ENCODE measurements around the gene MBD3L3. TPM values are rescaled to one million over a fixed set of nuclear protein-coding genes. Genes with fewer than 3 reads are reported as not detected.
A peak's percentile ranks its signal among the peaks of the same experiment; 100 is the strongest.

Gene MBD3L3
- polyA plus RNA-seq, 2 of the 4 experiments (the other 2 are of a cell fraction), result not detected

- no peak for TF ChIP-seq CHD4 (IDR thresholded peaks at IDR 0.05; ENCODE audit: borderline replicate concordance)
Observed at GRCh38 chr19:7018828-7019227, 39.6 kb downstream of the MBD3L3 start (continued).

- H3K4me3 ChIP-seq, result no peak overlapping the region
- FAIRE-seq, result no peak
- TF ChIP-seq ZC3H11A (IDR thresholded peaks at IDR 0.05) (no peak), HOXB5 (CRISPR knock-in tag; IDR thresholded peaks at IDR 0.05) (no peak), ZSCAN20 (CRISPR knock-in tag; IDR thresholded peaks at IDR 0.05) (no peak), CHD2 (IDR thresholded peaks at IDR 0.05; ENCODE audit: low read length, partially characterized antibody) (no peak), RNF2 (IDR thresholded peaks at IDR 0.05; ENCODE audit: borderline replicate concordance, low read depth) (no peak), SREBF2 (IDR thresholded peaks at IDR 0.05) (no peak), FOXS1 (CRISPR knock-in tag; IDR thresholded peaks at IDR 0.05) (no peak), HDAC2 (IDR thresholded peaks at IDR 0.05) (no peak), GATA3 (IDR thresholded peaks at IDR 0.05; ENCODE audit: borderline replicate concordance) (no peak), PHF8 (IDR thresholded peaks at IDR 0.05; ENCODE audit: borderline replicate concordance, low read depth) (no peak), EP300 (IDR thresholded peaks at IDR 0.05) (no peak), TP53 (CRISPR knock-in tag; IDR thresholded peaks at IDR 0.05) (no peak), MAX (IDR thresholded peaks at IDR 0.05) (no peak), FOSB (CRISPR knock-in tag; IDR thresholded peaks at IDR 0.05) (no peak), CTCF (IDR thresholded peaks at IDR 0.05) (no peak), PBX3 (IDR thresholded peaks at IDR 0.05) (no peak), CBX8 (IDR thresholded peaks at IDR 0.05) (no peak), CEBPB (IDR thresholded peaks at IDR 0.05) (no peak), CBX2 (IDR thresholded peaks at IDR 0.05; ENCODE audit: borderline replicate concordance, low read depth) (no peak), USF2 (IDR thresholded peaks at IDR 0.05) (no peak)
- DNase-seq (ENCODE audit: low read depth in 1 of 2, low spot score in 1 of 2), result no peak
- no peak overlapping the region for H3K27ac ChIP-seq
- no peak for ATAC-seq
- POLR2A ChIA-PET, result no interaction called here
- no peaks in the 10 kb centered on the region for H3K4me1 ChIP-seq
- H3K4me2 ChIP-seq, result no peak overlapping the region
- H3K9me3 ChIP-seq, result no peaks in the 10 kb centered on the region; the same call in 2 of the 3 replicates
- 41% methylated on average over 4 of the region's 4 CpGs for WGBS (ENCODE audit: missing lambda C conversion rate)
- CTCF ChIA-PET, result interaction anchor here (1.4 kb wide), 1 partner anchor 9 kb away, joined by 4 read pairs; no protein-coding TSS in a partner anchor
Observed at GRCh38 chr19:7013678-7014077, 44.8 kb downstream of the MBD3L3 start.

GRCh38 chr19:7010722-7011593 lies 47.5 kb downstream of the MBD3L3 start:
- no peak for DNase-seq (ENCODE audit: low read depth in 1 of 2, low spot score in 1 of 2)
- no peak for ATAC-seq
- no peak overlapping the region for H3K4me3 ChIP-seq
- no peaks in the 10 kb centered on the region for H3K4me1 ChIP-seq
- WGBS (ENCODE audit: missing lambda C conversion rate), result 65% methylated on average over 11 of the region's 12 CpGs
- no peak overlapping the region for H3K4me2 ChIP-seq
- no peak for FAIRE-seq
- no peak overlapping the region for H3K27ac ChIP-seq
- POLR2A ChIA-PET, result no interaction called here
- H3K9me3 ChIP-seq, result no peaks in the 10 kb centered on the region; the same call in 2 of the 3 replicates
- CTCF ChIA-PET, result no interaction called here
- TF ChIP-seq MAX (IDR thresholded peaks at IDR 0.05), result no peak
- peak; percentile 52 for TF ChIP-seq USF2 (IDR thresholded peaks at IDR 0.05)
- no peak for TF ChIP-seq HOXB5 (CRISPR knock-in tag; IDR thresholded peaks at IDR 0.05)
- TF ChIP-seq ELK1 (IDR thresholded peaks at IDR 0.05; ENCODE audit: low read depth, low read length), result no peak
- TF ChIP-seq KDM5A (IDR thresholded peaks at IDR 0.05), result no peak
- TF ChIP-seq JUN (IDR thresholded peaks at IDR 0.05), result no peak
- no peak for TF ChIP-seq REST (IDR thresholded peaks at IDR 0.05)

All from A549 (cell line).